GM19099 (cell line): Measurements from ENCODE around the gene BTBD10.

Experiments used
- POLR2A ChIP-seq: IDR thresholded peaks from 3 replicates; pipeline ENCODE4 v1.6.1; 2011; ENCODE audit warnings: low read depth; ENCODE audit not compliant: insufficient read length; ENCODE audit errors: extremely low read depth

Gene BTBD10

DNA sequence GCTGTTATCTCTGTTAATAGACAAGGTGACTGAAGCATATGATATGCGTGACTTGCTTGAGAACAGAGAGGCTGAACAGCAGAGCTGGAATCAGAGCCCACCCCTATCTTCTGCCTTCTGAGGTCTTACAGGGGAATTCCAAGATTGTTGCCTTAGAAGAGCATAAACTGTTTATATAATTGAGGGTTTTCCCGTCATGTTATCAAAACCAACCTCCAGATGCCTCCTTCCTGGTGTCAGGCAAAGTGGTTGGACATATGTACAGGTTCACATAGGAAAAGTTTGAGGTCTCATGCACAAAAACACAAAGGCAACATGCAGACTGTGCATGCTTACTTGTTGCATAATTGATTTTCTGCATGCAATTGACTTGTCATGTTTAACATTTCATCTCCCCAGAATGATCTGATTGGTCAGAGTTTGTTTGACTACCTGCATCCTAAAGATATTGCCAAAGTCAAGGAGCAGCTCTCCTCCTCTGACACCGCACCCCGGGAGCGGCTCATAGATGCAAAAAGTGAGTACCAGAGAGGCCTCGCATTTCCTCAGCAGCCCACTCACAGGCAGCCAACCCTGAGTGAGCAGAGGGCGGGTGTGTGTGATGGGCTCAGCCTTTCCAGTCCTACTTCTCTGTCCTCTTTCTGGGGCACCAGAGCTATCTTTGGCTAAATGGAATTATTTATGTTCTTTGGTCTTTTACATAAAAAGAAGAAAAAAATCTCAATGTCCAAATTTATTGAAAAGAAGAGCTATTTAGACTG, 96.6 kb downstream of the BTBD10 start:
- no peak for TF ChIP-seq POLR2A

DNA sequence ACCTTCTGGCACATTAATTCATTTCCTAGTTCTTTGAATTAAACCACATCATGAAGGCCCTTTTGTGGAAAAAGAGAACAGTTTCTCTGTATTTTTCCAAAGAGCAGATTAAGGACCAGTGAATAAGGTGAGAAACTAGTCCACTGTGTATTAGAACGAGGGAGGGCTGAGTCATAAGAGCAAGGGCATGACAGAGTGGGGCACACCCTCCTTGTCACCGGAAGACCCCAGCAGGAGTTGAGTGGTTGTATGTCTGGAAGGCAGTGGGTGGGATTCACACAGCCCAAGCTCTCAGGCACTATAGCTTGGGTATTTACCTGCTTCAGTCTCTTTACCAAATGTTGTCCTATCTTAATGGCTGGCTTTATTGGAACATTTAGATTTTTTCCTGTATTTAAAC, 98.6 kb downstream of the BTBD10 start:
- TF ChIP-seq POLR2A: no peak

DNA sequence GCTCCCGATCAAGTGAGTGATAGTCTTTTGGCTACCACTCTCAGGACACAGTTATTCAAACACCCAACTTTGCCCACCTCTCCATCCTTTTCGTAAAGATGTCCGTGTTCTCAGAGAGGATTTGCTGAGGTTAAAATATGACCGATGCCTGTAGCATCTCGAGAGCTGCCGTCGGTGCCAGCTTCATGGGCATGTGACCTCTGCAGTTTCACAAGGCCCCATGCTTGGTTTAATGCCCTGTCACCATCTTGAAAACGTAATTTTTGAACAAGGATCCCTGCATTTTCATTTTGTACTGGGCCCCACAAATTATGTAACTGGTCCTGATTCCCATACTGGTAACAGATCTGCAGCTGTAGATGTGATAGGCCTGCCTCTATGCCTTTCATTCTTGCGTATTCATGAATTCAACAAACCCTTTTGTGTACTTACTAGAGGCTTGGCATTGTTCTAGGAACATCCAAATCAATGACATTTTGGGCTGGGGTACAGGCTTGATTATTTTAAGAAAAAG, 100.4 kb downstream of the BTBD10 start:
- no peak for TF ChIP-seq POLR2A

DNA sequence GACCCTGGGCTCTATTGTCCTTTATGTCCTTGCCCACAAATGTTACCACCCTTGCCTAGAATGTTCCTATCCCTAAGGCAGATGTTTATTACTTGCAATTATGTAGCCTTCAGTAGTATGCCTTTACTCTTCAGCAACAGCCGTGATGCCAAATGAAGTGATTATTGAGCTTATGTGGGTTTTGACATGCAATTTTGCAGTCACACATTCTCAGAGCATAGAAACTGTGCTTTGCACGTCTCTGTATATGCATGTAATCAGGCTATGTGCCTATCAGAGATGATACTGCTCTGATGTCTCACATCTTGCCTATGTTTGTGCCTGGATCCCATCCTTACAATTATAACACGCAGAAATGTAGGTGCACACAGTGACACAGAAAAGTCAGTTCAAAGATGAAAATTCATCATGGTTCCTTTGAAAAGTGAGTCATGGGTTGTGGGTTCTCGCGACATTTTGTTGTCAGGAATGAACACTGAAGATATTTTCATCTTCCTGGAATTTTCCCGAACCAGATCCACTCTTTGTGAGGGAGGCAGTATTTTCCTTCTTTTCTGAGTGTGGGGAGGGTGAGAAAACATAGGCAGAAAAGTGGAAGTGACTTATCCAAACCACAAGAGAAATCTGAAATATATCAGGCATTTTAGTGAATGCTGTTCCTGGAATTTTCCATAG, 104.3 kb downstream of the BTBD10 start:
- TF ChIP-seq POLR2A: no peak

DNA sequence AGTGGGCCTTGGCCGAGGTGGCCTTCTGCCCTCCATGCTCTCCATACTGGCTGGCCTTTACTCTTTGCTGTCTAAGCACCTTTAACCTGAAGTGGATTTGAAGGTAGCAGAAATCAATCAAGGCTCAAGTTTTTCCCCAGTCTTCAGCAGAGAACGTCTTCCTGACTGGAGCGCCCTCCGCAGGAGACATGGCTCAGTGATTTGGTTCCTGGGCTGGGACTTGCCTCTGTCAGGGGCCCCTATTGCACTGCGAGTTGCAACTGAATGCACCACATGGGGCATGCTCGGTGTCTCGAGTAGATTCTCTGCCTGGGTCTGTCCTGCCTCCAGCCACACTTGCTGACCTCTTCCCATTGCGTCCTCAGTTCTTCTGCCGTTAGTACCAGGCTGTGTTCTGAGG, 105.8 kb downstream of the BTBD10 start:
- TF ChIP-seq POLR2A: no peak

DNA sequence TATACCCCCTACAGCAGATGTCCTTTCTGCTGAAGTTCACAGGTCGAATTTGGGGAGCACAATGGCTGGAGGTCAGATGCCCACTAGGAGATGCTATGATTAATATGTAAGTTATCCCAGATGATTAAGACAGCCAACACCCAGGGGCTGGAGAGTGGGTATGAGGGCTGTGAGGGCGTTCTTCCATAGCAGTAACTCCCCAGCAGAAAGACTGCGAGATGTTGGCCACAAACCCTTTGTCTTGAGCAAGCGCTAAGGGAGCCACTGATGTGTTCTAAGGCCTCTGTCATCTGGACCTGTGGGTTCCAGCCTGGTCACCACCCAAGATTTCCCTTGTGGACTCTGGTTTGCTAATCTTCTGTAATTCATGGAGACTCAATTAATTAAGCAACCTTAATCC, 107.8 kb downstream of the BTBD10 start:
- TF ChIP-seq POLR2A: no peak

DNA sequence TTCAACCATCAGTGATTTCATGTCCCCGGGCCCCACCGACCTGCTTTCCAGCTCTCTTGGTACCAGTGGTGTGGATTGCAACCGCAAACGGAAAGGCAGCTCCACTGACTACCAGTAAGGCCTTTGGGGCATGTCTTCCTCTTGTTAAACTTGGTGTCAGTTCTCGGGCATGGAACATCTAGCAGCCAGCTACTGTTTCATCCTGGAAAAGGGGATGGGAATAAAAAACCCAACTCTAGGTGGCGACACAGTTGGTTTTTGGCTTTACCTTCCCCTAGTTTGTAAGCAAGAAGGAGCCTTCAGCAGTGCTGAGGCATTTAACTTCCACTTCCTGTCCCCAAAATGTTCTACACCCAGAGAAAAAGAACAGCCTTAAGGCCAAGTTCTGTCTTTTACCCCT, 108.7 kb downstream of the BTBD10 start:
- TF ChIP-seq POLR2A: no peak

DNA sequence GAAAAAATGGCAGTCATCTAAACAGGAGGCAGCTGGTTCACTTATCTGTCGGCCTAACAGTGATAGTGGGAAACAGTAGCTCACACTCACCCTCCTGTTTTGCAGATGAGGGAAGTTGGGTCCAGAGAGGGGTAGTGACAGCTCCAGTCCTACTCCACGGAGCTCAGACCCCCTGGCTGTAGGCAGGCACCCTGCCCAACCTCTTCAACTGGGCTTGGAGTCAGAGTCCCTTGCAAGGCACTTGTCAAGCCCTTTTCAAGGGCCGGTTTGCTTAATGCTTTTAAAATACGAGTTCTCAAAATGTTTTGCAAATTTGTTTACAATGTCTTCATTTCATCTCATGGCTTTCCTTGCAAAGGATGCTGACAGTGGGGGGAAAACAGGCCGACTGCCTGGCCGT, 110.3 kb downstream of the BTBD10 start:
- no peak for TF ChIP-seq POLR2A

DNA sequence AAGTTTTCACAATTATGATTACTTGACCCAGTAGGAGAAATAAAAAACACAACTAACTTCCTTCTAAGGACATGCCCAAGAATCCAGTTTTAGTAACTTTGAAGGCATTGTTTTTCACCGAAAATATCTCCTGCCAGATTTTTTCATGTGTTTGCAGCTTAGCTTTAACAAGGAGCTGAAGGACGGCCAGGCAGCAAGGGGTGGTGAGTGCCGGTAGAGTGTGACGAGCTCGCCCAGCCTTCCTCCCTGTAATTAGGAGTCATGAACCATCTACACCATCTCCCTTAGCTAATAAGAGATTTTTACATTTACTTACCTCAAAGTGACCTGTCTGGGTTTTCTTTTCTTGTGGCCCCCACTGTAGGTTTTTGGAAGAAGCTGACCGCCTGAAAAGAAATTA, 113.4 kb downstream of the BTBD10 start:
- TF ChIP-seq POLR2A: no peak

DNA sequence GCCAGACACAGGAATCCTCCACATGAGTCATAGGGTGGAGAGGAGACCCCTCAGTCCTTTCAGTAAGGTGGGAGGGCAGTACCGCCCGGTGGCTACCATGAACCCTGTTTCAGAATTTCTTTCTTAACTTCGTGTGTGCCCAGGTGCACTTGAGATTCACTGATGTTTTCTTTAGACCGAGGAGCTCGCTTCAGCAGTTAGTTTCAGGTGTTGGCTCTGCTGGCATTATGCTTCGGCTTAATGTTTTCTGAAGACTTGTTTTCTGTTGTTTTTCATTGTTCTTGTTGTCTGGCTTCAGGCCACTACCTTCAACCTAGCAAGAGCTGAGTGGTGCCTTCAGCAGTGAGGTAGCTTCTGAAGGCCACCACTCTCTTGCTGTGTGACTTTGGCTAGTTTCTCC, 114.0 kb downstream of the BTBD10 start:
- TF ChIP-seq POLR2A: no peak

DNA sequence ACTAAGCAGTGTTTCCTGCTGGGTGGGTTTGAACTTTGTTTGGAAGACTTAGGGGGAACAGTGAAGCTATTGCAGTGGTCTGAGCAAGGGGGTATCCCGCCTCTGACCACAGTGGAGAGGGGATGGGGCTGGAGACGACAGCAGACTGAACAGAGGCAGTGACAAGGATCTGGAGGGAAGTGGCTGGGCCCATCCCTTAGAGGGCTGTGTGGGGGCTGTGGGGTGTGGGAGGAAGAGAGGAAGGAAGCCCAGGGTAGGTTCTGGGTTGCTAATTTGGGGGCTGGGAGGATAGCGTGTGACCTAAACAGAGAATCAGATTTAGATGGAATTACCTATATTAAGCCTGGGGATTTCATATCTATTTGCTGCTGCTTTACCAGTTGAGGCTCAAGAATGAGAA, 114.7 kb downstream of the BTBD10 start:
- TF ChIP-seq POLR2A: no peak

DNA sequence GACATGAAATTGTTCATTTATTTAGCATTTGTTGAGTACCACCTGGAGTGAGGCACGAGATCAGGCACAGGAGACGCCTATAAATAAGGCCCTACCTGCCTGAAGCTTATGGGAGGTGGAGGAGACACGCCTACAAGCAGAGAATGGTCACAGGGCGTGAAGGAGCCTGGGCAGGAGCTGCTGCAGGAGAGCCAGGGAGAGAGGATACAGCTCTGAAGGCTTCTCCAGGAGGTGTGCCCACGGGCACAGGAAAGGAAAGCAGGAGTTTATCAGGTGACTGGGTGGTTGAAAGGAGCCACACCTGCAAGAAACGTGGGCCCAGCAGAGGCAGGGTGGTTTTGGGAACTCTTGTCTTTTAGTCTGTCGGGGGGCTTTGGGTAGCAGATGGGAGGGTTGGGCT, 115.1 kb downstream of the BTBD10 start:
- TF ChIP-seq POLR2A: no peak

DNA sequence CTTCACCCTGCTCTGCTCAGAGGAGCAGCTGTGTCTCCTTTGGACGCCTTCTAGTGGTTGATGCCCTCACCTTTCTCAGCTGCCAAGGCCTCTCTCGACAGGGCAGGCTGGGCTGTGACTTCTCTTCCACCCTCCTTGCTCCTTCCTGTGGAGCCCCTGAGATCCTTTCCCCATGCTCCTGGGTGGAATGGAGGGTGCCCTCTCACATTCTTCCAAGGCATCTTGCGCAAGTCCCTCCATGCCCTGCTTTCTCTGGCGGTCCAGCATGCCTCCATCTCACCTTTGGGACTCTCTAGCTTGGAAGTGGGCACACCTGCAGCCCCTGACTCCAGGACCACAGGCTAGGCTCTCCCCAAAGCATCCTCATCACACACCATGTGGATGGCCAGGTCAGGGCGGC, 116.6 kb downstream of the BTBD10 start:
- TF ChIP-seq POLR2A: no peak

DNA sequence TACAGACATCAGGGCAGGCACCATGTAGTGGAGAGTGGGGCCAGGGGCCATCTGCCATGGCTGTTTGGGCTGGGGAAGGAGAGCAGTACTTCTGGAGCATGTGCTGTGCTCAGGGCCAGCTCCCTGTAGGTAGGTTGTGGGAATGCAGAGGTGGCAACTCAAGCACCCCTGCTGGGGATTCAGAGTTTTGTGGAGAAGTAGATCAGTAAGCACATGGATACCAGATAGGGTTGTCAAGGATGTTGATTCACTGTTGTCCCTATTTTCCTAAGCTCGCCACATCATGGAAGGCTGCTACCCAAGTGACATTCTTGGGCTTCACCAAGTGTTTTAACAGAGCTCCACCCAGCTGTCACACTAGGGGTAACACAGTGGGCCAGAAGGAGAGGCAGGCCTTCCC, 118.2 kb downstream of the BTBD10 start:
- TF ChIP-seq POLR2A: no peak

DNA sequence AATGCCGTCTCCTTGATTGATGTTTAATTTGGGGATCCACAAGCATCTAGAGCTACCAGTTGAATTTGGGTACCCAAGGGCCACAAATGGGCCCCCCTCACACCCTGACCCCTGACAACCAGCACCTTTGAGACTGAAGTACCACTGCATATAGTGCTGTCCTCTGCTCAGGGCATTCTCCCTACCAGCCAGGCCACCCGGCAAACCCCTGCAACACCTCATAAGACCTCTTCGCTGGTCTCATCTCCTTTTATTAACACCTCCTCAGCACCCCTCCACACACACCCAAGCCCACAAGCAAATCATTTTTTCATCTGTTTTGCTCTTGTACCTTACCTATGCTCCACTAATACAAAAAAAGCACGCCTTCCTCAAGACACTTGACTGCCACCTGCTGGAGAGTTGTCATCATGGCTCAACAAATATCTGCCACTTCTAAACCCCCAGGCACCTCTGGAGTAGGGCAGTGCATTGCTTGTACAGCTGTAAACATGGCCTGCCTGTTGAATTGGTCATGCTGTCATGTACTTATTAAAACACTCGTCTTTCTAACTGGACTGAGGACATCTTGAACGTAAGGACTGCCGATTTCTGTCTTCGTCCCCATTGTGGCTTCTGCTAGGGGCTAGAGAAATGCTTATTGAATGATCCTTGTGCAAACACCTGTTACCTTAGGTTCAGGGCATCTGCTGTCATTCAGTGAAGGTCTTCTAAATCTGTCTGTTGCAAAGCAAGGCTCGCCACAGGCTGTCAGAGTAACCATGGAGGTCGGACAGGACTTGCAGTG, 118.9 kb downstream of the BTBD10 start:
- TF ChIP-seq POLR2A: no peak

DNA sequence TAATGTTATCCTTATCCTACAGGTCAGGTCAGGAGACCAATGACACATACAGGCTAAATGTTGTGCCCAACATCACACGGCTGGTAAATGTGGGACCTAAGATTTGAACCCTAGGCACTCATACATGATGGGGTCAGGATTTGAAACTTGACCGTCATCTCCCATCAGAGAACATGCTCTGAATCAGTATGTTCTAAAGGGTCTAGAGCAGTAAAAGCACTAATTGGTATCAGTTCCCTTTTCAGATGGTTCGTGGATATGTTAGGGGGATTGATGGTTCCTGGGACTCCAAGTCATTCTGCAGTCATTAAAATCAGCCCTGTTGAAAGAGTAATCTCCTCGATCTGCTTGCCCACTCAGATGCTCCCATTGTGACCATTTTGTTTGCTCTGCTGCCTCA, 120.0 kb downstream of the BTBD10 start:
- TF ChIP-seq POLR2A: no peak

DNA sequence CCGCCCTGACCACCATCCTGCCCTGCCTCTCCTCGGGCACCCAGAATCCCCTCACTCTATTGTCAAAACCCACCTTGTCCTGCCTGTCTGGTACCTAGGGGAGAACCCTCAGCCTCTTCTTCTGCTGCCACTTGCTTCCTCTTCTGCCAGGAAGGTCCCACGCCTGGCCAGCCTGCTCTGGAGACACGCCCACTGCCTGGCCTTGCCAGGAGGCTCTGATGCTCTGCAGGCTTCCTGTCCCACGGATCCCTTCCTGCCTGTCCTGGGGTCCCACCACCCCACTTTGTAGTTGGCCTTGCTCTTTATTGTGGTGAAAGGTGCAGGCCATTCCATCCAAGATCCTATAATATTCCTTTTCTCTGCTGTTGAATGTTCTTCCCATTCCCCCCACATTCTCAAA, 122.0 kb downstream of the BTBD10 start:
- TF ChIP-seq POLR2A: no peak
